GM12878 (cell line): ENCODE data around the gene NPBWR2. TPM values are rescaled to one million over a fixed set of nuclear protein-coding genes. Genes with fewer than 3 reads are reported as not detected.
A peak's percentile ranks its signal among the peaks of the same experiment; 100 is the strongest.

Source experiments
- DPF2 ChIP-seq: fragments of 450-650 bp; IDR thresholded peaks from 2 replicates; pipeline ENCODE4 v1.6.1; 2017; ENCODE audit warnings: mild to moderate bottlenecking
- EP300 ChIP-seq, 2 experiments: fragments of 150-350 bp in 1 of 2; IDR thresholded peaks; 2 replicates each; pipeline ENCODE4 v1.6.1; 2011 to 2012; ENCODE audit warnings: low read depth in 2 of 2, low read length in 2 of 2, borderline replicate concordance in 1 of 2, improper control_type of control experiment in 1 of 2, inconsistent platforms in 1 of 2; ENCODE audit not compliant: control insufficient read depth in 1 of 2
- FOXM1 ChIP-seq: IDR thresholded peaks from 2 replicates; pipeline ENCODE4 v1.6.1; 2012; ENCODE audit warnings: low read depth, mild to moderate bottlenecking, inconsistent platforms, low read length, moderate library complexity
- HCFC1 ChIP-seq: fragments of 150-350 bp; IDR thresholded peaks from 2 replicates; pipeline ENCODE4 v1.6.1; 2014; ENCODE audit warnings: low read length
- IRF4 ChIP-seq: IDR thresholded peaks from 2 replicates; pipeline ENCODE4 v1.6.1; 2011; ENCODE audit warnings: low read depth, low read length
- POLR2AphosphoS5 ChIP-seq: IDR thresholded peaks from 2 replicates; pipeline ENCODE4 v1.6.1; 2011; ENCODE audit warnings: mild to moderate bottlenecking, low read length, inconsistent platforms
- SPI1 ChIP-seq: IDR thresholded peaks from 2 replicates; pipeline ENCODE4 v1.6.1; 2011; ENCODE audit warnings: low read depth, mild to moderate bottlenecking, low read length, moderate library complexity, borderline replicate concordance; ENCODE audit not compliant: insufficient read depth
- STAT3 ChIP-seq: IDR thresholded peaks from 2 replicates; pipeline ENCODE4 v1.6.1; 2011; ENCODE audit warnings: low read depth, low read length, improper control_type of control experiment
- TARDBP ChIP-seq: IDR thresholded peaks from 2 replicates; pipeline ENCODE4 v1.6.1; 2016; ENCODE audit warnings: borderline replicate concordance
- TCF3 ChIP-seq: IDR thresholded peaks from 2 replicates; pipeline ENCODE4 v1.6.1; 2012; ENCODE audit warnings: low read depth, mild to moderate bottlenecking, low read length, borderline replicate concordance; ENCODE audit not compliant: insufficient read depth
- polyA plus RNA-seq, 11 experiments: library from polyadenylated mRNA; depleted of rRNA in 4 of 11; unstranded in 6 of 11; stranded (reverse) in 5 of 11; fragments of >200 nt; fragmentation: Nextera tagmentation in 4 of 11; fragmentation: Illumina TruSeq in 1 of 11; extraction: Ambion mirVana in 4 of 11; extraction: Trizol in 1 of 11; gene quantifications; 1 replicate in 1 of 11; 2 replicates in 10 of 11; pipeline versions ENCODE4 v1.2.1 to v1.2.3, GENCODE V29; 2011 to 2016; ENCODE audit warnings: inconsistent platforms in 2 of 11, missing spikeins in 2 of 11, low read depth in 1 of 11
- total RNA-seq, 4 experiments: library from RNA; depleted of rRNA in 3 of 4; stranded (reverse); fragments of >200 nt in 3 of 4; fragmentation: Illumina TruSeq in 1 of 4; extraction: Trizol in 1 of 4; gene quantifications; 2 replicates each; pipeline versions ENCODE4 v1.2.1 to v1.2.3, GENCODE V29; 2013 to 2021
- TF ChIP-seq, protein P1 (sequence below): fragments of 450-650 bp; IDR thresholded peaks from 2 replicates; pipeline ENCODE4 v1.6.1; 2017; ENCODE audit warnings: mild to moderate bottlenecking
- TF ChIP-seq, protein P2 (sequence below): fragments of 450-650 bp; IDR thresholded peaks from 2 replicates; pipeline ENCODE4 v1.6.1; 2016; ENCODE audit warnings: mild to moderate bottlenecking, moderate library complexity, borderline replicate concordance
- TF ChIP-seq, protein P3 (sequence below): fragments of 450-650 bp; IDR thresholded peaks from 2 replicates; pipeline ENCODE4 v1.6.1; 2016; ENCODE audit warnings: mild to moderate bottlenecking
- TF ChIP-seq, protein P4 (sequence below): fragments of 450-650 bp; IDR thresholded peaks from 2 replicates; pipeline ENCODE4 v1.6.1; 2018; ENCODE audit warnings: mild to moderate bottlenecking, low read depth, moderate library complexity; ENCODE audit not compliant: partially characterized antibody
- TF ChIP-seq, protein P5 (sequence below): IDR thresholded peaks from 2 replicates; pipeline ENCODE4 v1.6.1; 2012; ENCODE audit warnings: low read depth, low read length, improper control_type of control experiment

NPBWR2 gene
- total and polyA plus RNA-seq, 10 of the 15 experiments (the other 5 are each of a cell fraction or from before 2014, with no cell fraction given) = not detected

DNA sequence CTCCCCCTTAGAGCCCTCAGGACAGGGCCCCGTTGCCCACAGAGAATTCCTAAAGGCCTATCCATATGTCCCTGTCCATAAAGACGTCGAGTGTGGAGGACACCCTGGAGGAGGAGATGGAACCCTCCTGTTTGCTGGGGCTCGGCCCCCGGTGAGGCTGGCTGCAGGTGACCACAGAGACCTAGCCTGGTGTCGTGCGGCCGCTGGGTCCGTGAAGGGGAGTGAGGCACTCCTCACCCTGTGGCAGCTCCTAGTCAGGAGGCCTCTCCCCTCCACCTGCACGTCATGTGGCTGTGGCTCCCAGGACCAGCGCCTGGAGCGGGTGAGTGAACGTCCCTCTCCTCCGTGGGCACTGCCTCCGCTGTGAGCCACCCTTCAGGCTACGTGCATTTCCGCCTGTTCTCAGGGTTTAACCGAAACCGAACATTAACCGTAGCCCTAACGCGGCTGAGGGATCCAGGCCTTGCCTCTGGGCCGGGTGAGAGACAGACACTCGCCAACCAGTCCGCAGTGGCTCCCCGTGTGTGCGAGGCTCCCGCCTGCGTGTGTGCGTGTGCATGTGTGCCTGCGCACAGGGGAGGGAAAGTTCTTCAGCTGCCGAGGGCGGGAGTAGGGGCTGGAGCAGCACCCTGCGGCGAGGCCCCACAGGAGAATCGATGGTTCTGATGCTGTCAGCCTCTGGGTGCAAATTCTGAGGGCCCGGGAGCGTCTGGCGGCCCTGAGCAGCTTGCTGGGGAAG lies 50.3 kb downstream of the NPBWR2 start (continued):
- TF ChIP-seq, protein P1, sequence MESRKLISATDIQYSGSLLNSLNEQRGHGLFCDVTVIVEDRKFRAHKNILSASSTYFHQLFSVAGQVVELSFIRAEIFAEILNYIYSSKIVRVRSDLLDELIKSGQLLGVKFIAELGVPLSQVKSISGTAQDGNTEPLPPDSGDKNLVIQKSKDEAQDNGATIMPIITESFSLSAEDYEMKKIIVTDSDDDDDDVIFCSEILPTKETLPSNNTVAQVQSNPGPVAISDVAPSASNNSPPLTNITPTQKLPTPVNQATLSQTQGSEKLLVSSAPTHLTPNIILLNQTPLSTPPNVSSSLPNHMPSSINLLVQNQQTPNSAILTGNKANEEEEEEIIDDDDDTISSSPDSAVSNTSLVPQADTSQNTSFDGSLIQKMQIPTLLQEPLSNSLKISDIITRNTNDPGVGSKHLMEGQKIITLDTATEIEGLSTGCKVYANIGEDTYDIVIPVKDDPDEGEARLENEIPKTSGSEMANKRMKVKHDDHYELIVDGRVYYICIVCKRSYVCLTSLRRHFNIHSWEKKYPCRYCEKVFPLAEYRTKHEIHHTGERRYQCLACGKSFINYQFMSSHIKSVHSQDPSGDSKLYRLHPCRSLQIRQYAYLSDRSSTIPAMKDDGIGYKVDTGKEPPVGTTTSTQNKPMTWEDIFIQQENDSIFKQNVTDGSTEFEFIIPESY = peak; percentile 87; the same call in 1 of the 2 replicates
- TF ChIP-seq EP300 (IDR thresholded peaks at IDR 0.05; ENCODE audit: borderline replicate concordance in 1 of 2, control insufficient read depth in 1 of 2, low read depth in 2 of 2, low read length in 2 of 2) (no peak), POLR2AphosphoS5 (peak; percentile 28; the same call in 1 of the 2 replicates), TCF3 (no peak), FOXM1 (no peak), TARDBP (no peak), SPI1 (no peak), DPF2 (no peak), IRF4 (no peak), HCFC1 (no peak), STAT3 (no peak)
- TF ChIP-seq, protein P2, sequence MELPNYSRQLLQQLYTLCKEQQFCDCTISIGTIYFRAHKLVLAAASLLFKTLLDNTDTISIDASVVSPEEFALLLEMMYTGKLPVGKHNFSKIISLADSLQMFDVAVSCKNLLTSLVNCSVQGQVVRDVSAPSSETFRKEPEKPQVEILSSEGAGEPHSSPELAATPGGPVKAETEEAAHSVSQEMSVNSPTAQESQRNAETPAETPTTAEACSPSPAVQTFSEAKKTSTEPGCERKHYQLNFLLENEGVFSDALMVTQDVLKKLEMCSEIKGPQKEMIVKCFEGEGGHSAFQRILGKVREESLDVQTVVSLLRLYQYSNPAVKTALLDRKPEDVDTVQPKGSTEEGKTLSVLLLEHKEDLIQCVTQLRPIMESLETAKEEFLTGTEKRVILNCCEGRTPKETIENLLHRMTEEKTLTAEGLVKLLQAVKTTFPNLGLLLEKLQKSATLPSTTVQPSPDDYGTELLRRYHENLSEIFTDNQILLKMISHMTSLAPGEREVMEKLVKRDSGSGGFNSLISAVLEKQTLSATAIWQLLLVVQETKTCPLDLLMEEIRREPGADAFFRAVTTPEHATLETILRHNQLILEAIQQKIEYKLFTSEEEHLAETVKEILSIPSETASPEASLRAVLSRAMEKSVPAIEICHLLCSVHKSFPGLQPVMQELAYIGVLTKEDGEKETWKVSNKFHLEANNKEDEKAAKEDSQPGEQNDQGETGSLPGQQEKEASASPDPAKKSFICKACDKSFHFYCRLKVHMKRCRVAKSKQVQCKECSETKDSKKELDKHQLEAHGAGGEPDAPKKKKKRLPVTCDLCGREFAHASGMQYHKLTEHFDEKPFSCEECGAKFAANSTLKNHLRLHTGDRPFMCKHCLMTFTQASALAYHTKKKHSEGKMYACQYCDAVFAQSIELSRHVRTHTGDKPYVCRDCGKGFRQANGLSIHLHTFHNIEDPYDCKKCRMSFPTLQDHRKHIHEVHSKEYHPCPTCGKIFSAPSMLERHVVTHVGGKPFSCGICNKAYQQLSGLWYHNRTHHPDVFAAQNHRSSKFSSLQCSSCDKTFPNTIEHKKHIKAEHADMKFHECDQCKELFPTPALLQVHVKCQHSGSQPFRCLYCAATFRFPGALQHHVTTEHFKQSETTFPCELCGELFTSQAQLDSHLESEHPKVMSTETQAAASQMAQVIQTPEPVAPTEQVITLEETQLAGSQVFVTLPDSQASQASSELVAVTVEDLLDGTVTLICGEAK = peak; percentile 16; the same call in 1 of the 2 replicates
- TF ChIP-seq, protein P3, sequence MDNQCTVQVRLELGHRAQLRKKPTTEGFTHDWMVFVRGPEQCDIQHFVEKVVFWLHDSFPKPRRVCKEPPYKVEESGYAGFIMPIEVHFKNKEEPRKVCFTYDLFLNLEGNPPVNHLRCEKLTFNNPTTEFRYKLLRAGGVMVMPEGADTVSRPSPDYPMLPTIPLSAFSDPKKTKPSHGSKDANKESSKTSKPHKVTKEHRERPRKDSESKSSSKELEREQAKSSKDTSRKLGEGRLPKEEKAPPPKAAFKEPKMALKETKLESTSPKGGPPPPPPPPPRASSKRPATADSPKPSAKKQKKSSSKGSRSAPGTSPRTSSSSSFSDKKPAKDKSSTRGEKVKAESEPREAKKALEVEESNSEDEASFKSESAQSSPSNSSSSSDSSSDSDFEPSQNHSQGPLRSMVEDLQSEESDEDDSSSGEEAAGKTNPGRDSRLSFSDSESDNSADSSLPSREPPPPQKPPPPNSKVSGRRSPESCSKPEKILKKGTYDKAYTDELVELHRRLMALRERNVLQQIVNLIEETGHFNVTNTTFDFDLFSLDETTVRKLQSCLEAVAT = peak; percentile 98
- TF ChIP-seq, protein P4, sequence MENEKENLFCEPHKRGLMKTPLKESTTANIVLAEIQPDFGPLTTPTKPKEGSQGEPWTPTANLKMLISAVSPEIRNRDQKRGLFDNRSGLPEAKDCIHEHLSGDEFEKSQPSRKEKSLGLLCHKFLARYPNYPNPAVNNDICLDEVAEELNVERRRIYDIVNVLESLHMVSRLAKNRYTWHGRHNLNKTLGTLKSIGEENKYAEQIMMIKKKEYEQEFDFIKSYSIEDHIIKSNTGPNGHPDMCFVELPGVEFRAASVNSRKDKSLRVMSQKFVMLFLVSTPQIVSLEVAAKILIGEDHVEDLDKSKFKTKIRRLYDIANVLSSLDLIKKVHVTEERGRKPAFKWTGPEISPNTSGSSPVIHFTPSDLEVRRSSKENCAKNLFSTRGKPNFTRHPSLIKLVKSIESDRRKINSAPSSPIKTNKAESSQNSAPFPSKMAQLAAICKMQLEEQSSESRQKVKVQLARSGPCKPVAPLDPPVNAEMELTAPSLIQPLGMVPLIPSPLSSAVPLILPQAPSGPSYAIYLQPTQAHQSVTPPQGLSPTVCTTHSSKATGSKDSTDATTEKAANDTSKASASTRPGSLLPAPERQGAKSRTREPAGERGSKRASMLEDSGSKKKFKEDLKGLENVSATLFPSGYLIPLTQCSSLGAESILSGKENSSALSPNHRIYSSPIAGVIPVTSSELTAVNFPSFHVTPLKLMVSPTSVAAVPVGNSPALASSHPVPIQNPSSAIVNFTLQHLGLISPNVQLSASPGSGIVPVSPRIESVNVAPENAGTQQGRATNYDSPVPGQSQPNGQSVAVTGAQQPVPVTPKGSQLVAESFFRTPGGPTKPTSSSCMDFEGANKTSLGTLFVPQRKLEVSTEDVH = no peak
- TF ChIP-seq, protein P5, sequence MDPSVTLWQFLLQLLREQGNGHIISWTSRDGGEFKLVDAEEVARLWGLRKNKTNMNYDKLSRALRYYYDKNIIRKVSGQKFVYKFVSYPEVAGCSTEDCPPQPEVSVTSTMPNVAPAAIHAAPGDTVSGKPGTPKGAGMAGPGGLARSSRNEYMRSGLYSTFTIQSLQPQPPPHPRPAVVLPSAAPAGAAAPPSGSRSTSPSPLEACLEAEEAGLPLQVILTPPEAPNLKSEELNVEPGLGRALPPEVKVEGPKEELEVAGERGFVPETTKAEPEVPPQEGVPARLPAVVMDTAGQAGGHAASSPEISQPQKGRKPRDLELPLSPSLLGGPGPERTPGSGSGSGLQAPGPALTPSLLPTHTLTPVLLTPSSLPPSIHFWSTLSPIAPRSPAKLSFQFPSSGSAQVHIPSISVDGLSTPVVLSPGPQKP = no peak
